Left ventricle myocardium superior (tissue), 1 donor: Measurements from ENCODE around the gene CDC20. TPM values are rescaled to one million over a fixed set of nuclear protein-coding genes. Genes with fewer than 3 reads are reported as not detected.
"Not testable (repeated sequence)": the region's sequence is repeated elsewhere in the genome, so short reads cannot be mapped to it uniquely, and the experiment has no call there.

Source experiments
- ATAC-seq: fragments of 200-7000 bp; cut with Tn5 transposase; one replicate; pipeline ENCODE4 v1.9.1; 2020; ENCODE audit warnings: mild to moderate bottlenecking, moderate library complexity
- DNase-seq: peaks from one replicate; pipeline ENCODE4 v3.0.0-alpha.2; 2020
- intact Hi-C: fragments of 100-400 bp; cut with micrococcal nuclease; formaldehyde crosslinking; loops from one replicate; pipeline ENCODE4 v1.11.0; 2022
- total RNA-seq: library from RNA; stranded (reverse); fragmentation: NEBNext Ultra II Directional; extraction: Animal tissue kit (Norgen Biotek cat#: 25700); gene quantifications from one replicate; pipeline ENCODE4 v1.2.1, GENCODE V29; 2021
- donor health status: DM: no; HTN: yes; CAD: no; lungs with severe emphysema.

Gene CDC20
- total RNA-seq, 1 donor from 2014 or later = 1.3 TPM

- DNase-seq (no peak), ATAC-seq (no peak)
- intact Hi-C loops = no loop called here
These were observed 6.5 kb upstream of the CDC20 start for GRCh38 chr1:43352351-43352705.

GRCh38 chr1:43352881-43353280 lies 5.9 kb upstream of the CDC20 start:
- ATAC-seq (no peak), DNase-seq (no peak)
- intact Hi-C loops = no loop called here

GRCh38 chr1:43354471-43354870 lies 4.3 kb upstream of the CDC20 start:
- no peak for ATAC-seq

DNA sequence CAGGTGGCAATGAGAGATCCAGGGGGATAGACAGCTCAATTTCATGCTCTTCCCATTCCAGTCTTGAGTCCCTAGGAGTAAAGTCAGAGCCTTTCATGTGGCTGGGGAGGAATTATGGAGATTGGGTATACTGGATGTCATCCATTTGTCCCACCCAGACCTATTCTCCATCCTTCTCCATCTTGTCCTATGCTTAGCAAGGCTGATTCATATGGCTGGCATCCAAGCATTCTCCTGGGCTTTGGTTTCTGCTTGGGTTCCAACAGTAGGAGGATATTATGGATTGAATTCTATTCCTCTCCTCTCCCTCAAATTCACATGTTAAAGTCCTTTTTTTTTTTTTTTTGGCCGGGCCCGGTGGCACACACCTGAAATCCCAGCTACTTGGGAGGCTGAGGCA lies 3.8 kb upstream of the CDC20 start:
- intact Hi-C loops = no loop called here
- ATAC-seq (no peak), DNase-seq (no peak)

More at GRCh38 chr1:43354471-43354870, 4.3 kb upstream of the CDC20 start:
- no peak for DNase-seq
- intact Hi-C loops = no loop called here

DNA sequence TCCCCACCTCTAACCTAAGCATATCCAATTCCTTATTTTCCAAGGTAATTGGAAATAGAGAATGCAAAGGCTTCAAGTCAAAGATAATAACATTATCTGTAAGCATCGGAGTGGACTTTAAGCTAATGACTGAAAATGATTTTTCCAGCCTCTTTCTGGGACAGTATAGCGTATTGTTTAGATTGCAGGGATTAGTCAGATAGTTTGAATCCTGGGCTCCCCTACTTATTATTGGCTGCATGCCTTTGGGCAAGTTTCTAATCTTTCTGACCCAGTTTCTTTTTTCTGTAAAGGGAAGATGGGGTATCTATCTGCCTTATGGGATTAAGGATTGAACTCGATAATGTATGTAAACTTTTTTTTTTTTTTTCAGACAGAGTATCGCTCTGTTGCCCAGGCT lies 1.5 kb upstream of the CDC20 start:
- ATAC-seq (no peak), DNase-seq (no peak)
- intact Hi-C loops = no loop called here

- intact Hi-C loops = no loop called here
- peak; percentile 58 for ATAC-seq
- no peak for DNase-seq
These were observed 548 bp upstream of the CDC20 start for GRCh38 chr1:43358121-43358745.

DNA sequence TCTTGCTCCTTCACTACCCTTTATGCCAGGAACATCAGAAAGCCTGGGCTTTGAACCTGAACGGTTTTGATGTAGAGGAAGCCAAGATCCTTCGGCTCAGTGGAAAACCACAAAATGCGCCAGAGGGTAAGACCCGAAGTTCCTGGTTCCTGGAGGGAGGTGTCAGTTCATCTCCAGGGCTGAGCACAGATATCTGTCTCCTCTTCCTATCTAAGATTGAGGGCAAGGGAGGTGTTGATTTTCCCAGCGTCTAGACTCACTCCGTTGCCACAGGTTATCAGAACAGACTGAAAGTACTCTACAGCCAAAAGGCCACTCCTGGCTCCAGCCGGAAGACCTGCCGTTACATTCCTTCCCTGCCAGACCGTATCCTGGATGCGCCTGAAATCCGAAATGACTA lies 915 bp downstream of the CDC20 start:
- intact Hi-C loops = no loop called here

GRCh38 chr1:43360616-43361015 lies 1.8 kb downstream of the CDC20 start:
- intact Hi-C loops = no loop called here
- ATAC-seq (no peak), DNase-seq (no peak)

More for the DNA sequence above, 915 bp downstream of the CDC20 start:
- ATAC-seq = no peak
- DNase-seq = no peak

- no peak for ATAC-seq
- no peak for DNase-seq
- intact Hi-C loops = no loop called here
These were observed 4.6 kb downstream of the CDC20 start for GRCh38 chr1:43363283-43363934.

DNA sequence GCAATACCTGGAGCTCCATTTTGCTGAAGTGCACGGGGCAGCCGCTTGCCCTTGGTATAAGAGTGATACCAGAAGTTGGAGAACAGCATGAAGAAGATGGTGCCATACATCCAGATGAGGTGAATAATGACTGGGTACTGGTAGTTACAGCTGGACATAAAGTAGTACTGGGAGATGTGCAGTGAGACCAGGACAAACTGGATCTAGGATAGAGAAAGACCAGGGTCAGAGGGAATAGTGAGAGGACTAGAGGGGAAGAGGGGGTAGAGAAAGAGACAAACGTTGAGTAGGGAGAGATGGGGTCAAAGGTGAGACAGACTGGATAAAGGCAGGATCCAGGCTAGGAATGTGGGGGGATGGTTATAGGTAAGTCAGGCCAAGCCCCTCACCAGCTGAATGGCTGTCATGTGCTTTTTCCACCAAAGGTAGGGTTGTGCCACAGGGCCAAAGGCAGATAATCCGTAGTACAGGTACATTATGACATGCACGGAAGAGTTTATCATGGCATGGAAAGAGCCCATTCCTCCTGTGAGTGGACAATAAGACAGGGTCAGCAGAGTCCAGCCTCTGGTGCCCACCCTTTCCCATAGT lies 5.2 kb downstream of the CDC20 start:
- no peak for ATAC-seq
- intact Hi-C loops = no loop called here
- DNase-seq = no peak

GRCh38 chr1:43365678-43366077 lies 6.9 kb downstream of the CDC20 start:
- intact Hi-C loops = no loop called here
- ATAC-seq (no peak), DNase-seq (no peak)

- intact Hi-C loops = no loop called here
- DNase-seq = peak; percentile 35
- no peak for ATAC-seq
These were observed 7.4 kb downstream of the CDC20 start for GRCh38 chr1:43366179-43366578.

DNA sequence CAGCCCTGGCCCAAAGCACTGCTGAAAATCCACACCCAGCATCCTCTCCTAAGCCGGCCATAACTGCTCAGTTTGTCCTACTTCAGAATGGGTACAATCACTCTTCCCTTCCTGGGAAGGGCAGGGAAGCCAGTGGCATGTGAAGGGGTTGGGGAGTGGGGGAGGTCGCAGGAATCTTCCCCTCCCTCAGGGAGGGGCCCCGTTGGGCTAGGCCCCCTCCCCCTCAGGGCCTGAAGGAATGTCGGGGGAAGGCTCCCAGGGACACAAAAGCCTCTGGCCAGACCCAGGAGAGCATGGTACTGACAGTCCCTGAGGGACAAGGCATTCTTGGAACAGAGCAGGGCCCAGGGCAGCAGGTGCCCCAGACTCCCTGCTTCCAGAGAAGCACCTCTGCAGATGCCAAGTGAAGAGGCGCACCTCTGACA lies 7.8 kb downstream of the CDC20 start:
- no peak for DNase-seq
- no peak for ATAC-seq
- intact Hi-C loops = no loop called here

GRCh38 chr1:43367026-43367903 lies 8.5 kb downstream of the CDC20 start:
- intact Hi-C loops = no loop called here
- DNase-seq (peak; percentile 53), ATAC-seq (peak; percentile 68)

DNA sequence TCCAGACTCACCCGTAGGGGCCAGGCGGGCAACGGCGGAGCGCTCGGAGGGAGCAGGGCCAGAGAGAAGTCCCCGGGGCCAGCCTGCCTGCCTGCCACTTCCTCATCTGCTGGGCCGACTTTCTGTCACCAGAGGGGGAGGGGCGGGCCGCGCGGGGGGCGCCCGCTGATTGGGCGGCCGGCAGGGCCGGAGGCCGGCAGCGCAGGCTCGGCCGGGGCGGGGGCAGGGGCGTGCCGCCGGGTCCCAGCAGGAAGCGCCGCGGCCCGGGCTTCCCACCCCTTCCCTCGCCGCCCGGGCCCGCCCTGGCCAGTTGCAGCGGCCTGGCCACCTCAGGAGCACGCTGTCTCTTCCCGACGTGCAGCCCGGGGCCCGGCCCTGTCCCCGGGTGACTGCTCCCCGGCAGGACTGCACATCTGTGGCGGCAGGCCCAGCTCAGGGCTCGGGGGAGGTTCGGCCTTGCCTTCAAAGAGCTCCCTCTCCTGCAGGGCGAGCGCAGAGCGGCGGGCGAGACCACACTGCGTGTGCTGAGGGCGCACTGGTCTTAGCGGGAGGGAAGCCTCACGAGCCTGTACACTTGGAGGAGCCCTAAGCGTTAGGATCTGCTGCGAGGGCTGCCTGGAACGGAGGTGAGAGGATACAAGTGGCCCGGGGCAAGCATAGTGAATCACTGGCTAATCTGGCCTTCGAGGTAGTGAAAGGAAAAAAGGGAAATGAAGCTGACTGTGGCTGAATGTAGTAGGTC lies 9.3 kb downstream of the CDC20 start, which contains the start of gene ELOVL1:
ELOVL1 (minus strand) TSS at position 108 of the 742 bp plus-strand sequence. CDS start 2,402 bp downstream, outside the sequence.
- ATAC-seq (peak; percentile 97), DNase-seq (peak; percentile 97)
- intact Hi-C loops = no loop called here

- ATAC-seq (no peak), DNase-seq (no peak)
- intact Hi-C loops = no loop called here
These were observed 9.9 kb downstream of the CDC20 start for GRCh38 chr1:43368646-43369020.

- intact Hi-C loops = loop anchor here (5.0 kb wide), 1 partner anchor 132 kb away; no protein-coding TSS in a partner anchor
These were observed 11.0 kb downstream of the CDC20 start for GRCh38 chr1:43369779-43370178.

GRCh38 chr1:43370564-43370963 lies 11.8 kb downstream of the CDC20 start:
- ATAC-seq = no peak
- DNase-seq = no peak
- intact Hi-C loops = loop anchor here (5.0 kb wide), 1 partner anchor 133 kb away; no protein-coding TSS in a partner anchor

More at GRCh38 chr1:43369779-43370178, 11.0 kb downstream of the CDC20 start:
- DNase-seq, ATAC-seq: not testable (repeated sequence)

DNA sequence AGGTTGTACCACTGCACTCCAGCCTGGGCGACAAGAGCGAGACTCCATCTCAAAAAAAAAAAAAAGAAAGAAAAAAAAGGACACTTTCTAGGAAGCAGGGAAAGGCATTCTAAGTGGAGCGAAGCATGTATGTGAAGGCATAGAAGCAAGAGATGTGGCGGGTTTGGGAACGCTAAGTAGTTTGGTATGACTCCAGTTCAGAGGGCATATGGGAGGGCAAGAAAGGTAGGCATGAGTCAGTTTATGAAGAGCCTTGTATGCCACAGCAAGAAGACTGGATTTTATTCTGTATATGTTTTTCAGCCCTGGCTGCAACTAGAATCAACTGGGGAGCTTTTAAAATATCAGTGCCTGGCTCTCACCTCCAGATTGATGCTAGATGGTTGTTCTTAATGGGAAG lies 13.4 kb downstream of the CDC20 start:
- ATAC-seq (no peak), DNase-seq (no peak)
- intact Hi-C loops = loop anchor here (5.0 kb wide), 1 partner anchor 135 kb away; no protein-coding TSS in a partner anchor
